Glutamatergic neuron (in vitro differentiated cells): ENCODE results near the gene ROBO1. TPM values are rescaled to one million over a fixed set of nuclear protein-coding genes. Genes with fewer than 3 reads are reported as not detected.
A peak's percentile ranks its signal among the peaks of the same experiment; 100 is the strongest.

Experiments
- DNase-seq: peaks from one replicate; pipeline ENCODE4 v3.0.0; 2022
- H3K27ac Mint-ChIP-seq: one replicate; pipeline ENCODE4 v1.8.0; 2020; ENCODE audit warnings: mild to moderate bottlenecking, mixed read lengths, inconsistent platforms; ENCODE audit not compliant: unreplicated experiment
- H3K27me3 Mint-ChIP-seq: one replicate; pipeline ENCODE4 v1.8.0; 2020; ENCODE audit warnings: mild to moderate bottlenecking, moderate library complexity, mixed read lengths, inconsistent platforms; ENCODE audit not compliant: unreplicated experiment
- H3K36me3 Mint-ChIP-seq: one replicate; pipeline ENCODE4 v1.8.0; 2020; ENCODE audit warnings: mild to moderate bottlenecking, mixed read lengths, inconsistent platforms; ENCODE audit not compliant: unreplicated experiment
- H3K4me1 Mint-ChIP-seq: one replicate; pipeline ENCODE4 v1.8.0; 2020; ENCODE audit warnings: mild to moderate bottlenecking, low read depth, mixed read lengths, inconsistent platforms; ENCODE audit not compliant: unreplicated experiment
- H3K4me3 Mint-ChIP-seq: one replicate; pipeline ENCODE4 v1.8.0; 2020; ENCODE audit warnings: mild to moderate bottlenecking, mixed read lengths, inconsistent platforms; ENCODE audit not compliant: unreplicated experiment
- H3K9me3 Mint-ChIP-seq: one replicate; pipeline ENCODE4 v1.8.0; 2020; ENCODE audit warnings: mild to moderate bottlenecking, moderate library complexity, mixed read lengths, inconsistent platforms; ENCODE audit not compliant: unreplicated experiment
- CTCF ChIP-seq: fragments of 200-600 bp; sonication (generic); IDR thresholded peaks from one replicate; pipeline ENCODE4 v1.5.0; 2021; ENCODE audit not compliant: partially characterized antibody, unreplicated experiment
- total RNA-seq: library from RNA; stranded (reverse); fragmentation: NEBNext Ultra II Directional; extraction: Animal tissue kit (Norgen Biotek cat#: 25700); gene quantifications from one replicate; pipeline ENCODE4 v1.2.1, GENCODE V29; 2021; ENCODE audit not compliant: unreplicated experiment

The ROBO1 gene
- total RNA-seq, 1 donor from 2014 or later, result 505 TPM

GRCh38 chr3:79028916-79029315 is 738.9 kb downstream of the ROBO1 start:
- peaks cover 3% of the 10 kb centered on the region for H3K4me1 Mint-ChIP-seq
- H3K27me3 Mint-ChIP-seq, result no peaks in the 10 kb centered on the region
- no peaks in the 10 kb centered on the region for H3K36me3 Mint-ChIP-seq
- H3K27ac Mint-ChIP-seq, result no peak overlapping the region
- H3K4me3 Mint-ChIP-seq, result no peak overlapping the region
- no peak for TF ChIP-seq CTCF
- DNase-seq, result no peak
- H3K9me3 Mint-ChIP-seq, result no peaks in the 10 kb centered on the region

- no peak overlapping the region for H3K4me3 Mint-ChIP-seq
- H3K27me3 Mint-ChIP-seq, result no peaks in the 10 kb centered on the region
These were observed 740.2 kb downstream of the ROBO1 start for GRCh38 chr3:79027593-79027992.

GRCh38 chr3:79019924-79020173 is 747.9 kb downstream of the ROBO1 start:
- no peak overlapping the region for H3K4me3 Mint-ChIP-seq
- peaks cover 5% of the 10 kb centered on the region for H3K27me3 Mint-ChIP-seq
- H3K9me3 Mint-ChIP-seq, result peaks cover 8% of the 10 kb centered on the region
- H3K27ac Mint-ChIP-seq, result peak overlapping the region; percentile 99
- TF ChIP-seq CTCF, result no peak
- H3K36me3 Mint-ChIP-seq, result no peaks in the 10 kb centered on the region
- no peak for DNase-seq
- H3K4me1 Mint-ChIP-seq, result peaks cover 14% of the 10 kb centered on the region

More at GRCh38 chr3:79027593-79027992, 740.2 kb downstream of the ROBO1 start:
- no peak for TF ChIP-seq CTCF
- Mint-ChIP-seq H3K27ac (no peak overlapping the region), H3K4me1 (peaks cover 9% of the 10 kb centered on the region), H3K36me3 (no peaks in the 10 kb centered on the region), H3K9me3 (no peaks in the 10 kb centered on the region)
- no peak for DNase-seq

GRCh38 chr3:79019137-79019923 is 748.5 kb downstream of the ROBO1 start:
- H3K9me3 Mint-ChIP-seq, result peaks cover 8% of the 10 kb centered on the region
- peak; percentile 84 for DNase-seq
- no peak overlapping the region for H3K4me3 Mint-ChIP-seq
- no peaks in the 10 kb centered on the region for H3K36me3 Mint-ChIP-seq
- H3K4me1 Mint-ChIP-seq, result peaks cover 14% of the 10 kb centered on the region
- TF ChIP-seq CTCF, result no peak
- peaks cover 5% of the 10 kb centered on the region for H3K27me3 Mint-ChIP-seq
- peak overlapping the region; percentile 99 for H3K27ac Mint-ChIP-seq

- H3K27ac Mint-ChIP-seq, result no peak overlapping the region
- no peak overlapping the region for H3K4me3 Mint-ChIP-seq
- peaks cover 17% of the 10 kb centered on the region for H3K4me1 Mint-ChIP-seq
- TF ChIP-seq CTCF, result no peak
- DNase-seq, result peak; percentile 71
- H3K9me3 Mint-ChIP-seq, result peaks cover 8% of the 10 kb centered on the region
- H3K27me3 Mint-ChIP-seq, result peaks cover 5% of the 10 kb centered on the region
- H3K36me3 Mint-ChIP-seq, result no peaks in the 10 kb centered on the region
These were observed 749.1 kb downstream of the ROBO1 start for GRCh38 chr3:79018671-79019136.
